ENCODE results near the gene FILIP1L.

FILIP1L gene

GRCh38 chr3:99867594-99868310 is 246.5 kb downstream of the FILIP1L start:
- Histone ChIP-seq H3K36me3 (ENCODE audit: low read length) (no peaks in the 10 kb centered on the region), H3K4me3 (ENCODE audit: insufficient read depth, low read length, poor library complexity, severe bottlenecking) (no peak overlapping the region), H3K4me2 (ENCODE audit: low read depth, low read length, poor library complexity, severe bottlenecking) (no peak overlapping the region), H3K9me3 (ENCODE audit: insufficient read depth, low read length) (no peaks in the 10 kb centered on the region), H2AFZ (ENCODE audit: low read depth, low read length, severe bottlenecking) (no peak overlapping the region), H3K9me2 (replicated peaks; ENCODE audit: insufficient read depth, low read length) (no peaks in the 10 kb centered on the region), H3K27ac (ENCODE audit: low read depth, low read length) (no peak overlapping the region), H3K79me2 (ENCODE audit: insufficient read depth, low read length) (no peaks in the 10 kb centered on the region), H4K20me1 (ENCODE audit: low read depth, low read length) (no peaks in the 10 kb centered on the region), H3F3A (ENCODE audit: insufficient read depth) (no peaks in the 10 kb centered on the region), H3K27me3 (ENCODE audit: low read length) (no peaks in the 10 kb centered on the region), H3K9ac (ENCODE audit: low read length) (no peak overlapping the region)
- no peak for TF ChIP-seq CTCF (IDR thresholded peaks at IDR 0.05; ENCODE audit: insufficient read depth, low read length, poor library complexity, severe bottlenecking)
- TF ChIP-seq EZH2phosphoT487 (conservative IDR thresholded peaks at IDR 0.05; ENCODE audit: low read length), result no peak

- H3K4me2 ChIP-seq (ENCODE audit: low read depth, low read length, poor library complexity, severe bottlenecking), result no peak overlapping the region
- H3K9me3 ChIP-seq (ENCODE audit: insufficient read depth, low read length), result no peaks in the 10 kb centered on the region
- no peak overlapping the region for H2AFZ ChIP-seq (ENCODE audit: low read depth, low read length, severe bottlenecking)
- no peak overlapping the region for H3K27ac ChIP-seq (ENCODE audit: low read depth, low read length)
- no peaks in the 10 kb centered on the region for H3K9me2 ChIP-seq (replicated peaks; ENCODE audit: insufficient read depth, low read length)
- TF ChIP-seq CTCF (IDR thresholded peaks at IDR 0.05; ENCODE audit: insufficient read depth, low read length, poor library complexity, severe bottlenecking), result no peak
- H3K36me3 ChIP-seq (ENCODE audit: low read length), result no peaks in the 10 kb centered on the region
- no peaks in the 10 kb centered on the region for H3K27me3 ChIP-seq (ENCODE audit: low read length)
- H3F3A ChIP-seq (ENCODE audit: insufficient read depth), result no peaks in the 10 kb centered on the region
- H3K4me3 ChIP-seq (ENCODE audit: insufficient read depth, low read length, poor library complexity, severe bottlenecking), result no peak overlapping the region
- H3K9ac ChIP-seq (ENCODE audit: low read length), result no peak overlapping the region
- no peaks in the 10 kb centered on the region for H4K20me1 ChIP-seq (ENCODE audit: low read depth, low read length)
- H3K79me2 ChIP-seq (ENCODE audit: insufficient read depth, low read length), result no peaks in the 10 kb centered on the region
Observed at GRCh38 chr3:99866261-99866761, 248.0 kb downstream of the FILIP1L start.

GRCh38 chr3:99865321-99865720 is 249.0 kb downstream of the FILIP1L start:
- H3K9ac ChIP-seq (ENCODE audit: low read length), result no peak overlapping the region
- H3K9me2 ChIP-seq (replicated peaks; ENCODE audit: insufficient read depth, low read length), result no peaks in the 10 kb centered on the region
- TF ChIP-seq CTCF (IDR thresholded peaks at IDR 0.05; ENCODE audit: insufficient read depth, low read length, poor library complexity, severe bottlenecking) (no peak), EZH2phosphoT487 (conservative IDR thresholded peaks at IDR 0.05; ENCODE audit: low read length) (no peak)
- H3F3A ChIP-seq (ENCODE audit: insufficient read depth), result no peaks in the 10 kb centered on the region
- no peak overlapping the region for H3K4me3 ChIP-seq (ENCODE audit: insufficient read depth, low read length, poor library complexity, severe bottlenecking)
- H3K36me3 ChIP-seq (ENCODE audit: low read length), result no peaks in the 10 kb centered on the region
- no peaks in the 10 kb centered on the region for H3K9me3 ChIP-seq (ENCODE audit: insufficient read depth, low read length)
- H2AFZ ChIP-seq (ENCODE audit: low read depth, low read length, severe bottlenecking), result no peak overlapping the region
- H3K4me2 ChIP-seq (ENCODE audit: low read depth, low read length, poor library complexity, severe bottlenecking), result no peak overlapping the region
- H3K79me2 ChIP-seq (ENCODE audit: insufficient read depth, low read length), result no peaks in the 10 kb centered on the region
- H3K27me3 ChIP-seq (ENCODE audit: low read length), result no peaks in the 10 kb centered on the region
- no peaks in the 10 kb centered on the region for H4K20me1 ChIP-seq (ENCODE audit: low read depth, low read length)
- no peak overlapping the region for H3K27ac ChIP-seq (ENCODE audit: low read depth, low read length)
